SK-N-SH (cell line): ENCODE results near the gene ISM1. TPM values are rescaled to one million over a fixed set of nuclear protein-coding genes. Genes with fewer than 3 reads are reported as not detected.

Source experiments
- CTCF ChIA-PET: fragments of 300-600, 350-600 bp; formaldehyde crosslinking; extraction: SDS; loops from one replicate; lab custom pipeline; 2021; lab: Yijun Ruan, JAX
- POLR2A ChIA-PET: fragments of 350-600 bp; sonication (Branson Sonifier 250); formaldehyde crosslinking; extraction: SDS; loops from one replicate; lab custom pipeline; 2020; ENCODE audit warnings: antibody characterized with exemption, inconsistent platforms; lab: Yijun Ruan, JAX
- DNase-seq: peaks from one replicate; pipeline ENCODE4 v3.0.0; 2012
- H2AFZ ChIP-seq: fragments of 200-600 bp; sonication (generic); 2 replicates; pipeline ENCODE4 v1.8.1; 2016; ENCODE audit warnings: antibody characterized with exemption, mild to moderate bottlenecking, low read depth
- H3F3A ChIP-seq: fragments of 200-600 bp; sonication (generic); replicated peaks from 2 replicates; pipeline ENCODE3; 2016; ENCODE audit warnings: antibody characterized with exemption, mild to moderate bottlenecking; ENCODE audit not compliant: insufficient read depth
- H3K27ac ChIP-seq, 2 experiments: fragments of 200-500 bp in 1 of 2; fragments of 200-600 bp in 1 of 2; sonication (Bioruptor generic) in 1 of 2; sonication (generic), shearing (Covaris generic) in 1 of 2; 2 replicates each; pipeline versions ENCODE4 v1.5.1 to v1.6.1; 2014 to 2016; ENCODE audit warnings: low read depth in 2 of 2, inconsistent platforms in 1 of 2, low read length in 1 of 2, mild to moderate bottlenecking in 1 of 2, mixed read lengths in 1 of 2
- H3K27me3 ChIP-seq: fragments of 200-600 bp; sonication (generic), shearing (Covaris generic); 2 replicates; pipeline ENCODE4 v1.6.1; 2016; ENCODE audit warnings: mixed run types; ENCODE audit not compliant: insufficient read depth
- H3K36me3 ChIP-seq, 2 experiments: fragments of 200-500 bp in 1 of 2; fragments of 200-600 bp in 1 of 2; sonication (Bioruptor generic) in 1 of 2; sonication (generic) in 1 of 2; replicated peaks in 1 of 2; 2 replicates each; pipeline versions ENCODE3 to v1.5.1; 2014 to 2016; ENCODE audit warnings: low read length in 1 of 2, mild to moderate bottlenecking in 1 of 2; ENCODE audit not compliant: insufficient read depth in 2 of 2, control insufficient read depth in 1 of 2
- H3K4me1 ChIP-seq, 2 experiments: fragments of 200-500 bp in 1 of 2; fragments of 200-600 bp in 1 of 2; sonication (Bioruptor generic) in 1 of 2; sonication (generic), shearing (Covaris generic) in 1 of 2; 2 replicates each; pipeline versions ENCODE4 v1.5.1 to v1.6.1; 2014 to 2016; ENCODE audit warnings: low read depth in 1 of 2, low read length in 1 of 2, mixed run types in 1 of 2; ENCODE audit not compliant: insufficient read depth in 2 of 2, control insufficient read depth in 1 of 2
- H3K4me2 ChIP-seq: fragments of 200-600 bp; sonication (generic), shearing (Covaris generic); 2 replicates; pipeline ENCODE4 v1.6.1; 2017; ENCODE audit warnings: mixed run types
- H3K4me3 ChIP-seq, 2 experiments: fragments of 200-500 bp in 1 of 2; fragments of 200-600 bp in 1 of 2; sonication (Bioruptor generic) in 1 of 2; sonication (generic), shearing (Covaris generic) in 1 of 2; 2 replicates each; pipeline versions ENCODE4 v1.5.1 to v1.8.1; 2014 to 2016; ENCODE audit warnings: low read depth in 2 of 2, inconsistent platforms in 1 of 2, low read length in 1 of 2, mild to moderate bottlenecking in 1 of 2, mixed read lengths in 1 of 2, moderate library complexity in 1 of 2
- H3K79me2 ChIP-seq: fragments of 200-600 bp; sonication (generic); 2 replicates; pipeline ENCODE4 v1.8.1; 2017; ENCODE audit warnings: mild to moderate bottlenecking; ENCODE audit not compliant: insufficient read depth
- H3K9ac ChIP-seq: fragments of 200-600 bp; sonication (generic); 2 replicates; pipeline ENCODE4 v1.6.1; 2017; ENCODE audit warnings: mixed run types
- H3K9me2 ChIP-seq: fragments of 200-600 bp; sonication (generic); 2 replicates; pipeline ENCODE4 v1.6.1; 2017; ENCODE audit warnings: mixed run types
- H3K9me3 ChIP-seq: fragments of 200-600 bp; sonication (generic); 2 replicates; pipeline ENCODE4 v1.6.1; 2017; ENCODE audit warnings: mixed run types, mild to moderate bottlenecking, moderate library complexity
- H4K20me1 ChIP-seq: fragments of 200-600 bp; sonication (generic); 2 replicates; pipeline ENCODE4 v1.6.1; 2017; ENCODE audit warnings: mild to moderate bottlenecking, mixed run types; ENCODE audit not compliant: insufficient read depth
- CHD2 ChIP-seq: fragments of 150-350 bp; IDR thresholded peaks from 2 replicates; pipeline ENCODE4 v1.6.1; 2018; ENCODE audit warnings: low read length; ENCODE audit not compliant: partially characterized antibody
- EP300 ChIP-seq, 2 experiments: IDR thresholded peaks; 2 replicates each; pipeline versions ENCODE4 v1.4.0 to v1.6.1; 2012; ENCODE audit warnings: borderline replicate concordance in 1 of 2, low read depth in 1 of 2, low read length in 1 of 2
- FOSL2 ChIP-seq: IDR thresholded peaks from 2 replicates; pipeline ENCODE4 v1.4.0; 2012; ENCODE audit warnings: low read depth, mild to moderate bottlenecking, moderate library complexity, borderline replicate concordance
- FOXM1 ChIP-seq: IDR thresholded peaks from 2 replicates; pipeline ENCODE4 v1.4.0; 2012; ENCODE audit warnings: low read depth, mild to moderate bottlenecking
- GABPA ChIP-seq: IDR thresholded peaks from 2 replicates; pipeline ENCODE4 v1.4.0; 2012; ENCODE audit warnings: low read depth, mild to moderate bottlenecking
- GATA2 ChIP-seq: sonication (generic); formaldehyde crosslinking; IDR thresholded peaks from 2 replicates; pipeline ENCODE4 v1.5.0; 2020; ENCODE audit warnings: mild to moderate bottlenecking, missing genetic modification reagents
- JUND ChIP-seq: IDR thresholded peaks from 2 replicates; pipeline ENCODE4 v1.4.0; 2012
- MEF2A ChIP-seq: IDR thresholded peaks from 2 replicates; pipeline ENCODE4 v1.4.0; 2012; ENCODE audit warnings: low read depth, borderline replicate concordance
- MXI1 ChIP-seq: IDR thresholded peaks from 2 replicates; pipeline ENCODE4 v1.6.1; 2012; ENCODE audit warnings: mild to moderate bottlenecking, low read depth, low read length, improper control_type of control experiment
- NRF1 ChIP-seq: IDR thresholded peaks from 2 replicates; pipeline ENCODE4 v1.6.1; 2012; ENCODE audit warnings: low read depth, mild to moderate bottlenecking, low read length
- RAD21 ChIP-seq: IDR thresholded peaks from 2 replicates; pipeline ENCODE4 v1.6.1; 2012; ENCODE audit warnings: mild to moderate bottlenecking, low read length
- RCOR1 ChIP-seq: fragments of 150-350 bp; IDR thresholded peaks from 2 replicates; pipeline ENCODE4 v1.6.1; 2017; ENCODE audit warnings: antibody characterized with exemption, low read length
- SIN3A ChIP-seq: IDR thresholded peaks from 2 replicates; pipeline ENCODE4 v1.6.1; 2012; ENCODE audit warnings: low read depth, mild to moderate bottlenecking, low read length, moderate library complexity, borderline replicate concordance
- TAF1 ChIP-seq: IDR thresholded peaks from 2 replicates; pipeline ENCODE4 v1.6.1; 2012; ENCODE audit warnings: low read depth, mild to moderate bottlenecking, low read length, moderate library complexity, borderline replicate concordance
- TEAD4 ChIP-seq: IDR thresholded peaks from 2 replicates; pipeline ENCODE4 v1.4.0; 2012; ENCODE audit warnings: mild to moderate bottlenecking, borderline replicate concordance; ENCODE audit not compliant: insufficient read depth
- YY1 ChIP-seq: IDR thresholded peaks from 2 replicates; pipeline ENCODE4 v1.4.0; 2012; ENCODE audit warnings: low read depth, mild to moderate bottlenecking
- WGBS: methylation state at CpG from one replicate; pipeline ENCODE4 v1.1.6; 2017; ENCODE audit warnings: low lambda C conversion rate; 5-methylcytosine and 5-hydroxymethylcytosine counted together
- polyA plus RNA-seq, 3 experiments: library from polyadenylated mRNA; depleted of rRNA; stranded (reverse); fragments of >200 nt; gene quantifications; 2 replicates each; pipeline ENCODE4 v1.2.3, GENCODE V29; 2012
- TF ChIP-seq, protein P1 (sequence below): IDR thresholded peaks from 2 replicates; pipeline ENCODE4 v1.6.1; 2012; ENCODE audit warnings: mild to moderate bottlenecking, low read depth, low read length, moderate library complexity
- TF ChIP-seq, protein P2 (sequence below): fragments of 150-350 bp; IDR thresholded peaks from 2 replicates; pipeline ENCODE4 v1.6.1; 2017; ENCODE audit warnings: antibody characterized with exemption, low read length, low read depth, borderline replicate concordance
- TF ChIP-seq, protein P3 (sequence below): IDR thresholded peaks from 2 replicates; pipeline ENCODE4 v1.4.0; 2012; ENCODE audit warnings: low read depth, borderline replicate concordance

Gene ISM1
- polyA plus RNA-seq, 1 of the 3 experiments (the other 2 are of a cell fraction): not detected

DNA sequence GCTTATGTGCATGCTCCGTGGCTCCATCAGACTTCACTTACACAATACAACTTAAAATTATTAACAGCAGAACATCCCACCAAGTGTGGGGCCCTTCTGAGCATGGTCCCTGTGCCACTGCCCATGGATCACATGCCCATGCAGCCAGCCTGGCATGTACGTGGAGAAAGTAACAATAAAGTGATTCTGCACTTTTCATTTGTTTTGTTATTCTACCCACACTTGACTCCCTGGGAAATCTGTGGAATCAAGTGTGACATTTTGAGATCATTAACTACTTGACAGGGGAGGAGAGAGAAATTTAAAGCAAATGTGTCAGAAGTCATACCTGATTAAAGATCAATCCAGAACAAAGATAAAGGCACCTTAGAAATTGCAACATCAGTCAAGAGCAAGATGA lies 112.0 kb downstream of the ISM1 start:
- Histone ChIP-seq H2AFZ (no peak overlapping the region), H3K9ac (no peak overlapping the region), H3K4me2 (no peak overlapping the region), H3K9me3 (no peaks in the 10 kb centered on the region), H3F3A (no peaks in the 10 kb centered on the region), H3K36me3 (no peaks in the 10 kb centered on the region), H3K4me3 (no peak overlapping the region), H3K79me2 (no peaks in the 10 kb centered on the region), H3K27ac (no peak overlapping the region), H4K20me1 (no peaks in the 10 kb centered on the region), H3K4me1 (peaks cover 0 to 9% of the 10 kb centered on the region in 2 experiments; a peak in 1 of 4 replicates), H3K27me3 (no peaks in the 10 kb centered on the region), H3K9me2 (no peaks in the 10 kb centered on the region)
- DNase-seq: no peak
- ChIA-PET POLR2A (no interaction called here), CTCF (no interaction called here)
- 30% methylated on average over 2 of the region's 2 CpGs for WGBS
- no peak for TF ChIP-seq SIN3A
- TF ChIP-seq MEF2A: no peak
- no peak for TF ChIP-seq EP300 (IDR thresholded peaks at IDR 0.05; ENCODE audit: borderline replicate concordance in 1 of 2, low read depth in 1 of 2, low read length in 1 of 2)
- TF ChIP-seq YY1: no peak
- no peak for TF ChIP-seq RAD21
- no peak for TF ChIP-seq NRF1
- no peak for TF ChIP-seq FOXM1
- TF ChIP-seq JUND: no peak
- no peak for TF ChIP-seq CHD2
- no peak for TF ChIP-seq RCOR1
- no peak for TF ChIP-seq TAF1
- no peak for TF ChIP-seq FOSL2
- no peak for TF ChIP-seq GATA2
- TF ChIP-seq, protein P1, sequence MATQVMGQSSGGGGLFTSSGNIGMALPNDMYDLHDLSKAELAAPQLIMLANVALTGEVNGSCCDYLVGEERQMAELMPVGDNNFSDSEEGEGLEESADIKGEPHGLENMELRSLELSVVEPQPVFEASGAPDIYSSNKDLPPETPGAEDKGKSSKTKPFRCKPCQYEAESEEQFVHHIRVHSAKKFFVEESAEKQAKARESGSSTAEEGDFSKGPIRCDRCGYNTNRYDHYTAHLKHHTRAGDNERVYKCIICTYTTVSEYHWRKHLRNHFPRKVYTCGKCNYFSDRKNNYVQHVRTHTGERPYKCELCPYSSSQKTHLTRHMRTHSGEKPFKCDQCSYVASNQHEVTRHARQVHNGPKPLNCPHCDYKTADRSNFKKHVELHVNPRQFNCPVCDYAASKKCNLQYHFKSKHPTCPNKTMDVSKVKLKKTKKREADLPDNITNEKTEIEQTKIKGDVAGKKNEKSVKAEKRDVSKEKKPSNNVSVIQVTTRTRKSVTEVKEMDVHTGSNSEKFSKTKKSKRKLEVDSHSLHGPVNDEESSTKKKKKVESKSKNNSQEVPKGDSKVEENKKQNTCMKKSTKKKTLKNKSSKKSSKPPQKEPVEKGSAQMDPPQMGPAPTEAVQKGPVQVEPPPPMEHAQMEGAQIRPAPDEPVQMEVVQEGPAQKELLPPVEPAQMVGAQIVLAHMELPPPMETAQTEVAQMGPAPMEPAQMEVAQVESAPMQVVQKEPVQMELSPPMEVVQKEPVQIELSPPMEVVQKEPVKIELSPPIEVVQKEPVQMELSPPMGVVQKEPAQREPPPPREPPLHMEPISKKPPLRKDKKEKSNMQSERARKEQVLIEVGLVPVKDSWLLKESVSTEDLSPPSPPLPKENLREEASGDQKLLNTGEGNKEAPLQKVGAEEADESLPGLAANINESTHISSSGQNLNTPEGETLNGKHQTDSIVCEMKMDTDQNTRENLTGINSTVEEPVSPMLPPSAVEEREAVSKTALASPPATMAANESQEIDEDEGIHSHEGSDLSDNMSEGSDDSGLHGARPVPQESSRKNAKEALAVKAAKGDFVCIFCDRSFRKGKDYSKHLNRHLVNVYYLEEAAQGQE: no peak

DNA sequence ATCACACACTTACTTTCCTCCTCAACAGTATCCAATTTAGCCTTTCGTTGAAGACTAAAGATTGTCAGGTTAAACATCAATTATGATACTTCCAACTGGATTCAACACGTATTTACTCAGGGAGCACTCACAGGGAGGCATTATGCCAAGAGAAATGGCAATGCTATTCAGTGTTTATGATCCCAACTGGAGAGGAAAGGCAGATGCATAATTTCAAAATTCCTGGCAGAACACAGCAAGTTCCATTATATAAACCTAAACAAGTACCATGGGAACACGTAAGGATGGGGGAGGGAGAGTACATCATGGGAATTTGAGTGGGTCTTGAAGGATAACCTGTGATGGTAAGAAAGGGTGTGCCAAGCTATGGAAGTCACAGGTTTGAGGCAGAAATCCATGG lies 112.7 kb downstream of the ISM1 start:
- Histone ChIP-seq H3K9me3 (no peaks in the 10 kb centered on the region), H4K20me1 (no peaks in the 10 kb centered on the region), H3K9ac (no peak overlapping the region), H3K36me3 (no peaks in the 10 kb centered on the region), H3K27me3 (no peaks in the 10 kb centered on the region), H3F3A (no peaks in the 10 kb centered on the region), H3K4me2 (no peak overlapping the region), H3K9me2 (no peaks in the 10 kb centered on the region), H3K27ac (no peak overlapping the region), H3K79me2 (no peaks in the 10 kb centered on the region), H3K4me1 (peaks cover 0 to 9% of the 10 kb centered on the region in 2 experiments; a peak in 1 of 4 replicates), H3K4me3 (no peak overlapping the region), H2AFZ (no peak overlapping the region)
- WGBS: 13% methylated on average over 3 of the region's 3 CpGs
- CTCF ChIA-PET: no interaction called here
- POLR2A ChIA-PET: no interaction called here
- no peak for DNase-seq
- TF ChIP-seq, protein P2, sequence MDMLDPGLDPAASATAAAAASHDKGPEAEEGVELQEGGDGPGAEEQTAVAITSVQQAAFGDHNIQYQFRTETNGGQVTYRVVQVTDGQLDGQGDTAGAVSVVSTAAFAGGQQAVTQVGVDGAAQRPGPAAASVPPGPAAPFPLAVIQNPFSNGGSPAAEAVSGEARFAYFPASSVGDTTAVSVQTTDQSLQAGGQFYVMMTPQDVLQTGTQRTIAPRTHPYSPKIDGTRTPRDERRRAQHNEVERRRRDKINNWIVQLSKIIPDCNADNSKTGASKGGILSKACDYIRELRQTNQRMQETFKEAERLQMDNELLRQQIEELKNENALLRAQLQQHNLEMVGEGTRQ: no peak
- TF ChIP-seq FOXM1: no peak
- TF ChIP-seq MXI1: no peak
- no peak for TF ChIP-seq GABPA
- no peak for TF ChIP-seq FOSL2
- TF ChIP-seq EP300 (IDR thresholded peaks at IDR 0.05; ENCODE audit: borderline replicate concordance in 1 of 2, low read depth in 1 of 2, low read length in 1 of 2): no peak
- no peak for TF ChIP-seq NRF1
- TF ChIP-seq, protein P3, sequence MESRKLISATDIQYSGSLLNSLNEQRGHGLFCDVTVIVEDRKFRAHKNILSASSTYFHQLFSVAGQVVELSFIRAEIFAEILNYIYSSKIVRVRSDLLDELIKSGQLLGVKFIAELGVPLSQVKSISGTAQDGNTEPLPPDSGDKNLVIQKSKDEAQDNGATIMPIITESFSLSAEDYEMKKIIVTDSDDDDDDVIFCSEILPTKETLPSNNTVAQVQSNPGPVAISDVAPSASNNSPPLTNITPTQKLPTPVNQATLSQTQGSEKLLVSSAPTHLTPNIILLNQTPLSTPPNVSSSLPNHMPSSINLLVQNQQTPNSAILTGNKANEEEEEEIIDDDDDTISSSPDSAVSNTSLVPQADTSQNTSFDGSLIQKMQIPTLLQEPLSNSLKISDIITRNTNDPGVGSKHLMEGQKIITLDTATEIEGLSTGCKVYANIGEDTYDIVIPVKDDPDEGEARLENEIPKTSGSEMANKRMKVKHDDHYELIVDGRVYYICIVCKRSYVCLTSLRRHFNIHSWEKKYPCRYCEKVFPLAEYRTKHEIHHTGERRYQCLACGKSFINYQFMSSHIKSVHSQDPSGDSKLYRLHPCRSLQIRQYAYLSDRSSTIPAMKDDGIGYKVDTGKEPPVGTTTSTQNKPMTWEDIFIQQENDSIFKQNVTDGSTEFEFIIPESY: no peak
- TF ChIP-seq RCOR1: no peak
- no peak for TF ChIP-seq TEAD4
